Keratinocyte (primary cell): ENCODE data around the gene DIP2C. TPM values are rescaled to one million over a fixed set of nuclear protein-coding genes. Genes with fewer than 3 reads are reported as not detected.
"Not testable (repeated sequence)": the region's sequence is repeated elsewhere in the genome, so short reads cannot be mapped to it uniquely, and the experiment has no call there.

ENCODE experiments used
- DNase-seq: peaks from one replicate; pipeline ENCODE4 v3.0.0-alpha.2; 2011; ENCODE audit warnings: low read depth, missing footprints, low spot score
- FAIRE-seq: peaks from 2 replicates; lab custom pipeline; 2011; peaks lifted over from hg19 to GRCh38; lab: Jason Lieb, UNC
- H2AFZ ChIP-seq: 2 replicates; pipeline ENCODE4 v1.6.0; 2012; ENCODE audit warnings: low read length, control low read depth, inconsistent platforms; ENCODE audit not compliant: control insufficient read depth
- H3K27ac ChIP-seq: 2 replicates; pipeline ENCODE4 v1.5.1; 2011; ENCODE audit warnings: low read length; ENCODE audit not compliant: control insufficient read depth, insufficient read depth
- H3K27me3 ChIP-seq: 3 replicates; pipeline ENCODE4 v1.6.0; 2011; ENCODE audit warnings: low read length; ENCODE audit not compliant: control insufficient read depth, insufficient read depth; ENCODE audit errors: extremely low read depth
- H3K36me3 ChIP-seq, 2 experiments: 2 replicates in 1 of 2; 3 replicates in 1 of 2; pipeline ENCODE4 v1.5.1; 2011; ENCODE audit warnings: low read length in 2 of 2, mild to moderate bottlenecking in 1 of 2; ENCODE audit not compliant: control insufficient read depth in 2 of 2, insufficient read depth in 2 of 2; ENCODE audit errors: extremely low read depth in 1 of 2
- H3K4me1 ChIP-seq: 3 replicates; pipeline ENCODE4 v1.5.1; 2011; ENCODE audit warnings: low read length; ENCODE audit not compliant: control insufficient read depth, insufficient read depth; ENCODE audit errors: extremely low read depth
- H3K4me2 ChIP-seq: 3 replicates; pipeline ENCODE4 v1.6.0; 2011; ENCODE audit warnings: low read depth, low read length; ENCODE audit not compliant: control insufficient read depth, insufficient read depth; ENCODE audit errors: extremely low read depth
- H3K4me3 ChIP-seq, 3 experiments: fragments of 200-600 bp in 1 of 3; sonication (generic) in 1 of 3; 2 replicates in 2 of 3; 3 replicates in 1 of 3; pipeline ENCODE4 v1.5.1; 2011 to 2016; ENCODE audit warnings: low read length in 3 of 3, mild to moderate bottlenecking in 3 of 3, control low read depth in 2 of 3, inconsistent platforms in 1 of 3, low read depth in 1 of 3, mixed read lengths in 1 of 3, mixed run types in 1 of 3, moderate library complexity in 1 of 3; ENCODE audit not compliant: control insufficient read depth in 2 of 3, insufficient read depth in 2 of 3; ENCODE audit errors: extremely low read depth in 1 of 3
- H3K79me2 ChIP-seq: 2 replicates; pipeline ENCODE4 v1.6.0; 2012; ENCODE audit warnings: low read length; ENCODE audit not compliant: control insufficient read depth, insufficient read depth
- H3K9ac ChIP-seq: 3 replicates; pipeline ENCODE4 v1.6.0; 2011; ENCODE audit warnings: low read length; ENCODE audit not compliant: control insufficient read depth, insufficient read depth; ENCODE audit errors: extremely low read depth
- H3K9me1 ChIP-seq: 3 replicates; pipeline ENCODE4 v1.6.0; 2011; ENCODE audit warnings: low read length; ENCODE audit not compliant: control insufficient read depth, insufficient read depth; ENCODE audit errors: extremely low read depth
- H3K9me3 ChIP-seq: 2 replicates; pipeline ENCODE4 v1.5.1; 2012; ENCODE audit warnings: low read depth, low read length; ENCODE audit not compliant: control insufficient read depth
- H4K20me1 ChIP-seq: 3 replicates; pipeline ENCODE4 v1.6.0; 2011; ENCODE audit warnings: low read length; ENCODE audit not compliant: control insufficient read depth, insufficient read depth; ENCODE audit errors: extremely low read depth
- EZH2 ChIP-seq: IDR thresholded peaks from one replicate; pipeline ENCODE4 v1.6.1; 2012; ENCODE audit warnings: inconsistent platforms, mild to moderate bottlenecking, low read length, moderate library complexity
- dilution Hi-C: fragments of 300-500 bp; cut with MboI; formaldehyde crosslinking; loops from one replicate; pipeline ENCODE4 v1.7.0; 2020; ENCODE audit warnings: low sequenced_read_pairs; ENCODE audit not compliant: extremely low pct_ligation_motif_present
- polyA plus RNA-seq, 5 experiments: library from polyadenylated mRNA; depleted of rRNA in 3 of 5; stranded (reverse) in 3 of 5; stranded (forward) in 1 of 5; unstranded in 1 of 5; fragments of >200 nt; gene quantifications; 1 replicate in 1 of 5; 2 replicates in 3 of 5; 3 replicates in 1 of 5; pipeline versions ENCODE4 v1.2.1 to v1.2.3, GENCODE V29; 2011 to 2012; ENCODE audit warnings: missing spikeins in 2 of 5, low read depth in 1 of 5, low replicate concordance in 1 of 5
- TF ChIP-seq, protein P1 (sequence below), 3 experiments: IDR thresholded peaks in 1 of 3; conservative IDR thresholded peaks in 1 of 3; optimal IDR thresholded peaks in 1 of 3; 2 replicates in 2 of 3; 3 replicates in 1 of 3; pipeline versions ENCODE3 to v1.5.1; 2011; ENCODE audit warnings: low read length in 3 of 3, mild to moderate bottlenecking in 3 of 3, moderate library complexity in 2 of 3, control low read depth in 1 of 3, inconsistent platforms in 1 of 3; ENCODE audit not compliant: insufficient read depth in 2 of 3; ENCODE audit errors: extremely low read depth in 1 of 3

The DIP2C gene
- polyA plus RNA-seq, 1 donor (not counting 4 experiments of a cell fraction or from before 2014, with no cell fraction given) = 1.3 TPM

- H3K79me2 ChIP-seq = no peaks in the 10 kb centered on the region
- DNase-seq = no peak
- H3K4me1 ChIP-seq = no peaks in the 10 kb centered on the region
- H4K20me1 ChIP-seq = no peaks in the 10 kb centered on the region
- no peak overlapping the region for H2AFZ ChIP-seq
- dilution Hi-C loops = no loop called here
- H3K9me3 ChIP-seq = no peaks in the 10 kb centered on the region
- no peaks in the 10 kb centered on the region for H3K36me3 ChIP-seq
- TF ChIP-seq, protein P1, sequence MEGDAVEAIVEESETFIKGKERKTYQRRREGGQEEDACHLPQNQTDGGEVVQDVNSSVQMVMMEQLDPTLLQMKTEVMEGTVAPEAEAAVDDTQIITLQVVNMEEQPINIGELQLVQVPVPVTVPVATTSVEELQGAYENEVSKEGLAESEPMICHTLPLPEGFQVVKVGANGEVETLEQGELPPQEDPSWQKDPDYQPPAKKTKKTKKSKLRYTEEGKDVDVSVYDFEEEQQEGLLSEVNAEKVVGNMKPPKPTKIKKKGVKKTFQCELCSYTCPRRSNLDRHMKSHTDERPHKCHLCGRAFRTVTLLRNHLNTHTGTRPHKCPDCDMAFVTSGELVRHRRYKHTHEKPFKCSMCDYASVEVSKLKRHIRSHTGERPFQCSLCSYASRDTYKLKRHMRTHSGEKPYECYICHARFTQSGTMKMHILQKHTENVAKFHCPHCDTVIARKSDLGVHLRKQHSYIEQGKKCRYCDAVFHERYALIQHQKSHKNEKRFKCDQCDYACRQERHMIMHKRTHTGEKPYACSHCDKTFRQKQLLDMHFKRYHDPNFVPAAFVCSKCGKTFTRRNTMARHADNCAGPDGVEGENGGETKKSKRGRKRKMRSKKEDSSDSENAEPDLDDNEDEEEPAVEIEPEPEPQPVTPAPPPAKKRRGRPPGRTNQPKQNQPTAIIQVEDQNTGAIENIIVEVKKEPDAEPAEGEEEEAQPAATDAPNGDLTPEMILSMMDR (optimal IDR thresholded peaks at IDR 0.05 in 1 of 3, IDR thresholded peaks at IDR 0.05 in 1 of 3, conservative IDR thresholded peaks at IDR 0.05 in 1 of 3; ENCODE audit: extremely low read depth in 1 of 3, insufficient read depth in 2 of 3, low read length in 3 of 3) = no peak
- TF ChIP-seq EZH2 = no peak
- no peak overlapping the region for H3K4me3 ChIP-seq
- no peaks in the 10 kb centered on the region for H3K9me1 ChIP-seq
- H3K27me3 ChIP-seq = no peaks in the 10 kb centered on the region
- no peak overlapping the region for H3K4me2 ChIP-seq
- no peak overlapping the region for H3K9ac ChIP-seq
- no peak for FAIRE-seq
- H3K27ac ChIP-seq = no peak overlapping the region
Observed at GRCh38 chr10:305034-305433, 384.4 kb downstream of the DIP2C start.

DNA sequence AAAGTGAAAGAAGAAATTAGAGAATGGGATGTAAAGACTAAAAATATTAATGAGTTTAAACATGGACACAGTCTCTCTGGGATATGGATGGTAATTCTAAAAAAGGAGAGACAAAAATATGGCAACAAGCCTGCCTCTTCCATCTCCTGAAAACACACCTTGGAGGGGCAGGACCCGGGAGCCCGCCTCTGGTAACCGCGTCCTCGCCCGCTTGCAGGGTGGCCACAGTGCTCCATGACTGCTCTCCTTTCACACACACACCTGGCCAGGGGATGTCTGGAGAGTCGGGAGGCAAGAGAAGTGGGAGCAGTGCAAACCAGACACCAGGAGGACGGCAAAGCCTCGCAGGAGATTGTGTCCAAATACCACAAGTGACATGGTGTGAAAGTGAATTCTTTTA lies 387.9 kb downstream of the DIP2C start:
- Histone ChIP-seq H3K79me2 (no peaks in the 10 kb centered on the region), H4K20me1 (no peaks in the 10 kb centered on the region), H3K9me3 (no peaks in the 10 kb centered on the region), H3K36me3 (no peaks in the 10 kb centered on the region), H3K27ac (no peak overlapping the region), H3K4me3 (no peak overlapping the region), H3K4me2 (no peak overlapping the region), H3K9ac (no peak overlapping the region), H3K4me1 (peaks cover 4% of the 10 kb centered on the region), H2AFZ (no peak overlapping the region), H3K9me1 (no peaks in the 10 kb centered on the region), H3K27me3 (no peaks in the 10 kb centered on the region)
- DNase-seq (no peak), FAIRE-seq (no peak)
- TF ChIP-seq EZH2 = no peak
- TF ChIP-seq, protein P1 (optimal IDR thresholded peaks at IDR 0.05 in 1 of 3, IDR thresholded peaks at IDR 0.05 in 1 of 3, conservative IDR thresholded peaks at IDR 0.05 in 1 of 3; ENCODE audit: extremely low read depth in 1 of 3, insufficient read depth in 2 of 3, low read length in 3 of 3) = no peak
- dilution Hi-C loops = no loop called here

GRCh38 chr10:300580-300979 lies 388.9 kb downstream of the DIP2C start:
- H3K27ac ChIP-seq, dilution Hi-C loops, H3K36me3 ChIP-seq, H3K27me3 ChIP-seq, H3K4me2 ChIP-seq, DNase-seq, H3K79me2 ChIP-seq, H2AFZ ChIP-seq, H4K20me1 ChIP-seq, H3K9me1 ChIP-seq, H3K4me3 ChIP-seq, H3K4me1 ChIP-seq, H3K9ac ChIP-seq, FAIRE-seq, H3K9me3 ChIP-seq: not testable (repeated sequence)
